Cardiac fibroblast (primary cell): ENCODE data around the gene NEXMIF.
"Not testable (repeated sequence)": the region's sequence is repeated elsewhere in the genome, so short reads cannot be mapped to it uniquely, and the experiment has no call there.

Experiments used
- DNase-seq, 2 donors: peaks; one replicate each; pipeline versions ENCODE4 v3.0.0 to v3.0.0-alpha.2; 2010; ENCODE audit warnings: low read depth in 2 of 2
- H3K4me3 ChIP-seq, 2 donors: replicated peaks in 1 of 2; 1 replicate in 1 of 2; 2 replicates in 1 of 2; pipeline ENCODE4 v1.5.1; 2011; ENCODE audit warnings: low read depth in 2 of 2, low read length in 2 of 2, mild to moderate bottlenecking in 2 of 2, moderate library complexity in 1 of 2
- CTCF ChIP-seq: IDR thresholded peaks from one replicate; pipeline ENCODE4 v1.5.1; 2011; ENCODE audit warnings: low read depth, mild to moderate bottlenecking, low read length, inconsistent platforms

Gene NEXMIF

GRCh38 chrX:74865725-74866124 is 59.5 kb downstream of the NEXMIF start:
- H3K4me3 ChIP-seq = no peak overlapping the region
- DNase-seq = no peak
- TF ChIP-seq CTCF = no peak

GRCh38 chrX:74853255-74853654 is 72.0 kb downstream of the NEXMIF start:
- DNase-seq = no peak

GRCh38 chrX:74835566-74835965 is 89.7 kb downstream of the NEXMIF start:
- TF ChIP-seq CTCF = no peak
- H3K4me3 ChIP-seq = no peak overlapping the region
- no peak for DNase-seq

More at GRCh38 chrX:74853255-74853654, 72.0 kb downstream of the NEXMIF start:
- no peak overlapping the region for H3K4me3 ChIP-seq
- no peak for TF ChIP-seq CTCF

- not testable (repeated sequence) for H3K4me3 ChIP-seq, DNase-seq
Measured at GRCh38 chrX:74819797-74820196, 105.5 kb downstream of the NEXMIF start.

GRCh38 chrX:74814681-74815080 is 110.6 kb downstream of the NEXMIF start:
- no peak for TF ChIP-seq CTCF
- no peak for DNase-seq
- no peak overlapping the region for H3K4me3 ChIP-seq

- DNase-seq = no peak
- TF ChIP-seq CTCF = no peak
- no peak overlapping the region for H3K4me3 ChIP-seq
Measured at GRCh38 chrX:74804574-74804973, 120.7 kb downstream of the NEXMIF start.

GRCh38 chrX:74800062-74800461 is 125.2 kb downstream of the NEXMIF start:
- H3K4me3 ChIP-seq = no peak overlapping the region
- DNase-seq = no peak
- TF ChIP-seq CTCF = no peak
